ENCODE results near the gene ATAT1. TPM values are rescaled to one million over a fixed set of nuclear protein-coding genes. Genes with fewer than 3 reads are reported as not detected.
A peak's percentile ranks its signal among the peaks of the same experiment; 100 is the strongest.

The ATAT1 gene
- total and polyA plus RNA-seq, 9 of the 15 experiments (the other 6 are each of a cell fraction or from before 2014, with no cell fraction given), result 0.65 to 5.8 (median 1.6) TPM

GRCh38 chr6:30615958-30616810 is 10.5 kb upstream of the ATAT1 start (continued):
- TF ChIP-seq ZNF639 (CRISPR knock-in tag; conservative IDR thresholded peaks at IDR 0.05 in 1 of 2, IDR thresholded peaks at IDR 0.05 in 1 of 2) (peak in 1 of 2 experiments; percentile 61; a peak in 1 of 4 replicates), YY1 (IDR thresholded peaks at IDR 0.05; ENCODE audit: borderline replicate concordance in 1 of 3, control insufficient read depth in 1 of 3, extremely low read depth in 1 of 3, insufficient read depth in 3 of 3, insufficient read length in 1 of 3, insufficient replicate concordance in 2 of 3, low read depth in 1 of 3, low read length in 2 of 3) (no peak), ZFX (CRISPR knock-in tag; IDR thresholded peaks at IDR 0.05) (no peak), ZNF280B (CRISPR knock-in tag; IDR thresholded peaks at IDR 0.05) (no peak), ZNF696 (CRISPR knock-in tag; conservative IDR thresholded peaks at IDR 0.05) (0 out of 2 replicates have a peak, but pooled peaks have one; percentile 22), HNRNPLL (IDR thresholded peaks at IDR 0.05; ENCODE audit: low read depth, low read length, poor library complexity, severe bottlenecking) (no peak), ZNF830 (CRISPR knock-in tag; IDR thresholded peaks at IDR 0.05) (no peak; the same call in 1 of the 2 replicates), SRSF1 (IDR thresholded peaks at IDR 0.05; ENCODE audit: low read depth, low read length) (no peak), PKNOX1 (IDR thresholded peaks at IDR 0.05) (no peak), HMBOX1 (IDR thresholded peaks at IDR 0.05) (peak; percentile 87), DPF2 (IDR thresholded peaks at IDR 0.05) (no peak), NR2F6 (CRISPR knock-in tag; IDR thresholded peaks at IDR 0.05) (peak; percentile 68; the same call in 1 of the 2 replicates), CBFB (CRISPR knock-in tag; IDR thresholded peaks at IDR 0.05) (no peak), BCL6 (CRISPR knock-in tag; IDR thresholded peaks at IDR 0.05) (peak; percentile 4; the same call in 1 of the 2 replicates), SP1 (CRISPR knock-in tag; IDR thresholded peaks at IDR 0.05) (peak; percentile 94), BRF2 (IDR thresholded peaks at IDR 0.05; ENCODE audit: borderline replicate concordance, insufficient read depth, insufficient read length) (no peak), IRF9 (tag; IDR thresholded peaks at IDR 0.05) (no peak), JUND (IDR thresholded peaks at IDR 0.05; ENCODE audit: borderline replicate concordance, low read depth, low read length) (no peak), JUND (tag; IDR thresholded peaks at IDR 0.05; ENCODE audit: borderline replicate concordance, low read depth, low read length) (no peak)

All from K562 (cell line).